ENCODE results near the gene SWAP70.

- no peak for TF ChIP-seq CTCF (conservative IDR thresholded peaks at IDR 0.05 in 1 of 2, IDR thresholded peaks at IDR 0.05 in 1 of 2; ENCODE audit: extremely low read depth in 1 of 2, insufficient read depth in 1 of 2, low read depth in 1 of 2, low read length in 2 of 2)
- TF ChIP-seq EZH2 (IDR thresholded peaks at IDR 0.05; ENCODE audit: borderline replicate concordance, low read length): no peak
Measured at GRCh38 chr11:9639099-9639498, 24.8 kb upstream of the SWAP70 start.

All from mammary epithelial cell (primary cell).